Mucosa of descending colon (tissue), 3 donors: Measurements from ENCODE around the gene CTSA. TPM values are rescaled to one million over a fixed set of nuclear protein-coding genes. Genes with fewer than 3 reads are reported as not detected.

Experiments used
- ATAC-seq: fragments of 200-7000 bp; cut with Tn5 transposase; one replicate; pipeline ENCODE4 v1.9.1; 2020; ENCODE audit warnings: mild to moderate bottlenecking, moderate library complexity
- DNase-seq, 3 donors: peaks; one replicate each; pipeline ENCODE4 v3.0.0-alpha.2; 2020
- H3K36me3 ChIP-seq: fragments of 200-600 bp; one replicate; pipeline ENCODE4 v1.8.0; 2021; ENCODE audit warnings: low read depth, mild to moderate bottlenecking
- H3K4me1 ChIP-seq: fragments of 200-600 bp; one replicate; pipeline ENCODE4 v1.8.0; 2021; ENCODE audit warnings: low read depth, mild to moderate bottlenecking
- H3K4me3 ChIP-seq: fragments of 200-600 bp; one replicate; pipeline ENCODE4 v1.8.0; 2021; ENCODE audit warnings: mild to moderate bottlenecking
- H3K9me3 ChIP-seq: fragments of 200-600 bp; one replicate; pipeline ENCODE4 v1.8.0; 2021; ENCODE audit warnings: mild to moderate bottlenecking
- intact Hi-C, 2 donors: fragments of 100-400 bp; cut with DNase I in 1 of 2; cut with micrococcal nuclease in 1 of 2; formaldehyde crosslinking; loops; one replicate each; pipeline versions ENCODE4 v1.11.0 to v1.11.1; 2022; cut with DNase I, micrococcal nuclease
- long read RNA-seq, 2 donors: library from polyadenylated mRNA; unstranded; transcript quantifications; one replicate each; pipeline ENCODE4 v2.0.0, GENCODE V29; 2019 to 2021
- total RNA-seq, 3 donors: library from RNA; stranded (reverse); fragmentation: NEBNext Ultra II Directional in 2 of 3; extraction: Animal tissue kit (Norgen Biotek cat#: 25700) in 2 of 3; gene quantifications; one replicate each; pipeline versions ENCODE4 v1.2.1 to v1.2.4, GENCODE V29; 2021 to 2023
- TF ChIP-seq, protein P1 (sequence below): fragments of 200-600 bp; IDR thresholded peaks from one replicate; pipeline ENCODE4 v1.8.0; 2022; ENCODE audit warnings: antibody characterized with exemption, mild to moderate bottlenecking
- donor health status: DM: no; HTN: no; CAD: no; lungs with moderate emphysema.
- donor health status: DM: no; HTN: no; CAD: no.
- donor health status: DM: no; HTN: yes; CAD: no.

Gene CTSA
- total RNA-seq = 100 to 1,000 TPM; 292 to 542 (median 436) TPM
- long read RNA-seq, donor 1, transcript CTSA-207 (2 exons, 2,183 nt) = minor isoform, 76 of 516 reads
- long read RNA-seq, donor 1, transcript CTSA-203 (14 exons, 1,972 nt) = minor isoform, 39 of 516 reads
- long read RNA-seq, donor 1, transcript CTSA-204 (15 exons, 2,149 nt) = major isoform, 324 of 516 reads
- long read RNA-seq, donor 1, transcript CTSA-201 (15 exons, 1,898 nt) = minor isoform, 13 of 516 reads
- long read RNA-seq, donor 1, partial matches to known transcripts = 39 of 516 reads
- long read RNA-seq, donor 1, other reads (novel, unspliced or antisense) = 20 of 516 reads
- long read RNA-seq, donor 2, transcript CTSA-201 (15 exons, 1,898 nt) = minor isoform, 12 of 481 reads
- long read RNA-seq, donor 2, transcript CTSA-202 (14 exons, 1,820 nt) = minor isoform, 11 of 481 reads
- long read RNA-seq, donor 2, transcript CTSA-204 (15 exons, 2,149 nt) = major isoform, 353 of 481 reads
- long read RNA-seq, donor 2, transcript CTSA-203 (14 exons, 1,972 nt) = minor isoform, 53 of 481 reads
- long read RNA-seq, donor 2, partial matches to known transcripts = 33 of 481 reads
- long read RNA-seq, donor 2, other reads (novel, unspliced or antisense) = 17 of 481 reads

DNA sequence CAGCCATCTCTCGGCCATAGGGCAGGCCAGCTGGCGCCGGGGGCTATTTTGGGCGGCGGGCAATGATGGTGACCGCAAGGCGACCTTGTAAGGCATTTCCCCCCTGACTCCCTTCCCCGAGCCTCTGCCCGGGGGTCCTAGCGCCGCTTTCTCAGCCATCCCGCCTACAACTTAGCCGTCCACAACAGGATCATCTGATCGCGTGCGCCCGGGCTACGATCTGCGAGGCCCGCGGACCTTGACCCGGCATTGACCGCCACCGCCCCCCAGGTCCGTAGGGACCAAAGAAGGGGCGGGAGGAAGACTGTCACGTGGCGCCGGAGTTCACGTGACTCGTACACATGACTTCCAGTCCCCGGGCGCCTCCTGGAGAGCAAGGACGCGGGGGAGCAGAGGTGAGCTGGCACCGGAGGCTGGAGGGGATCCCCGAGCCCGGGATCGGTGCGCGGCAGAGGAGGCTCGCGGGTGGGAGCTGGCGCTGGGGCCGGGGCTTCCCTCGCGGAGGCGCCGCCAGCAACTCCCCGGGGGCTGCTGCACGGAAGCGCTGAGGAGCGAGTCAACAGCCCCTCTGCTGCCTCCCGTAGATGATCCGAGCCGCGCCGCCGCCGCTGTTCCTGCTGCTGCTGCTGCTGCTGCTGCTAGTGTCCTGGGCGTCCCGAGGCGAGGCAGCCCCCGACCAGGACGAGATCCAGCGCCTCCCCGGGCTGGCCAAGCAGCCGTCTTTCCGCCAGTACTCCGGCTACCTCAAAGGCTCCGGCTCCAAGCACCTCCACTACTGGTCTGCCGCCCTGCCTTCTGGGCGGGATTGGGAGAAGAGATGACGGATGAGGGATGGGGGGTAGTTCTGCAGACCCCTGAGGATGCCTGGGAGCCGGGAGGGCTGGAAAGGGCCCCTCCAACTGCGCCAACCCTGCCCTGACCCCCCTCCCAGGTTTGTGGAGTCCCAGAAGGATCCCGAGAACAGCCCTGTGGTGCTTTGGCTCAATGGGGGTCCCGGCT lies at the start of gene CTSA, which contains the start of gene NEURL2:
Gene CTSA, plus strand, starts transcription at position 351 of the 999 bp plus-strand sequence. Its CDS starts 234 bp downstream, at position 585.
Gene NEURL2, minus strand, starts transcription at position 224 of the 999 bp plus-strand sequence. Its CDS starts 217 bp downstream, at position 7.
- peak within 1 kb of the TSS; percentile 67 for H3K4me3 ChIP-seq
- peaks cover 18% of the 10 kb centered on the region for H3K4me1 ChIP-seq
- peak; percentile 96 to 99 (median 96) for DNase-seq
- TF ChIP-seq, protein P1, sequence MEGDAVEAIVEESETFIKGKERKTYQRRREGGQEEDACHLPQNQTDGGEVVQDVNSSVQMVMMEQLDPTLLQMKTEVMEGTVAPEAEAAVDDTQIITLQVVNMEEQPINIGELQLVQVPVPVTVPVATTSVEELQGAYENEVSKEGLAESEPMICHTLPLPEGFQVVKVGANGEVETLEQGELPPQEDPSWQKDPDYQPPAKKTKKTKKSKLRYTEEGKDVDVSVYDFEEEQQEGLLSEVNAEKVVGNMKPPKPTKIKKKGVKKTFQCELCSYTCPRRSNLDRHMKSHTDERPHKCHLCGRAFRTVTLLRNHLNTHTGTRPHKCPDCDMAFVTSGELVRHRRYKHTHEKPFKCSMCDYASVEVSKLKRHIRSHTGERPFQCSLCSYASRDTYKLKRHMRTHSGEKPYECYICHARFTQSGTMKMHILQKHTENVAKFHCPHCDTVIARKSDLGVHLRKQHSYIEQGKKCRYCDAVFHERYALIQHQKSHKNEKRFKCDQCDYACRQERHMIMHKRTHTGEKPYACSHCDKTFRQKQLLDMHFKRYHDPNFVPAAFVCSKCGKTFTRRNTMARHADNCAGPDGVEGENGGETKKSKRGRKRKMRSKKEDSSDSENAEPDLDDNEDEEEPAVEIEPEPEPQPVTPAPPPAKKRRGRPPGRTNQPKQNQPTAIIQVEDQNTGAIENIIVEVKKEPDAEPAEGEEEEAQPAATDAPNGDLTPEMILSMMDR = no peak
- H3K36me3 ChIP-seq = no peaks in the 10 kb centered on the region
- no peaks in the 10 kb centered on the region for H3K9me3 ChIP-seq
- intact Hi-C loops = no loop called here
- ATAC-seq = peak; percentile 87

DNA sequence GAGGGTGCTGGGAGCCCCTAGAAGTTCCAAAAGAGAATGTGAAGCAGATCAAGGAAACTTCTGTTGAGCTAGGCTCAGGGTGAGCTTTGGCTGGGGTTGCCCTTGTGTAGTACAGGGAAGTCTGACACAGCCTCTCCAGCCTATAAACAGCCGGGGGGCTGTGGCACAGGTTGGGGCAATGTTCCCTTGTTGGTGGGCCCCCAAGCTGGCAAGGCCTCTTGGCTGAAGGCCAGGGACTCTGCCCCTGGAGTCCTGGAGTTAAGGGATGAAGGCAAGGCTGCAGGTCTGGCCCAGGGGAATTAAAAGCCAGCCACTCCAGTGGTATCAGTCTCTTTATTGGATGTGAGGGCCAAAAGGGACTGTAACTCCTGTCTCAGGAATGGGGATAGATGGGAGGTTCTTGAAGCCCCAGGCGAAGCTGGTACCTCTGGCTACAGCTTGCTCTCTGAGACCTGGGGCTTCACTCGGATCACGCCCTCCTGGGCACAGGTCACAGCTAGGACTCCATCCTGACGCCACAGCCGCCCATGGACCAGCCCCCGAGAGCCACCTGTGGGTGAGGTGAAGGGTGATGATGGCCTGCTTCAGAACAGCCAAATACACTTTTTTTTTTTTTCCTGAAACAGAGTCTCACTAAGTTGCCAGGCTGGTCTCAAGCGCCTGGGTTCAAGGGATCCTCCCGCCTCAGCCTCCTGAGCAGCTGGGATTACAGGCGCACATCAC lies 49.6 kb upstream of the CTSA start:
- intact Hi-C loops = no loop called here
- Histone ChIP-seq H3K4me1 (peaks cover under 1% of the 10 kb centered on the region), H3K4me3 (no peak overlapping the region), H3K36me3 (no peaks in the 10 kb centered on the region), H3K9me3 (no peaks in the 10 kb centered on the region)
- TF ChIP-seq, protein P1 = no peak
- DNase-seq (no peak), ATAC-seq (no peak)

DNA sequence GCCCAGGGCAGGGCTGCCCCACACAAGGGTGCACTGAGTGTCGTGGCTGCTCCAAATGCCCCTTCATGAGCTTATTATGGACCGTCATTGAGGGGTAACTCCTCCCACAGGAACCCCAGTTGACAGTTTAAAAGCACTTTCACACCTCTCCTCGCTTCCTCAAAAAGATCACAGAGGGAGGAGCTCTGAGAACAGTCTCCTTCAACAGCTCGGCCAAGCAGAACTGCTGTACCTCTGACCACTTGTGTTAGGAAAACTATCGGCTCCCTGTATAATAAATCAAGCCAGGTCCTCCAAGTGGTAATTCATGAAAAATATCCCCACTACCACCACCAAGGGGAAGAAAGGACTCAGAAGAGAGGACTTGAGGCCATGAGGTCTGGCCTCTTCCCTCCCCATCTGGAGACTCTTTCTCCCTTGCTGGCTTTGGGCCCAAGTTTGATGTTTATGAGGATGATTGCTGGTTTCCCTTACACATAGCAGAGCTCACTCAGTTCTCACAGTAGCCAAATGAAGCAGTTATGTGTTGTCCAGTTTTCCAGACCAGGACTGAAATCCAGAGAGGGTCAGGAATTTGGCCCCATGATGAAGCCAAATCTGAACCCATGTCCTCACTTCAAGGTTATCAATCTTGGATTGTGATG lies 48.8 kb upstream of the CTSA start:
- DNase-seq (no peak), ATAC-seq (peak; percentile 46)
- intact Hi-C loops = no loop called here
- TF ChIP-seq, protein P1 = no peak
- Histone ChIP-seq H3K9me3 (no peaks in the 10 kb centered on the region), H3K4me3 (no peak overlapping the region), H3K36me3 (no peaks in the 10 kb centered on the region), H3K4me1 (no peaks in the 10 kb centered on the region)

- ATAC-seq = no peak
Measured at GRCh38 chr20:45843506-45843905, 47.6 kb upstream of the CTSA start.

More at GRCh38 chr20:45843506-45843905, 47.6 kb upstream of the CTSA start:
- H3K9me3 ChIP-seq = no peaks in the 10 kb centered on the region
- H3K4me1 ChIP-seq = no peaks in the 10 kb centered on the region
- no peak for DNase-seq
- intact Hi-C loops = no loop called here
- no peaks in the 10 kb centered on the region for H3K36me3 ChIP-seq
- TF ChIP-seq, protein P1 = no peak
- no peak overlapping the region for H3K4me3 ChIP-seq
